Testis (tissue), 3 donors: ENCODE results near the gene CDKL5. TPM values are rescaled to one million over a fixed set of nuclear protein-coding genes. Genes with fewer than 3 reads are reported as not detected.

Experiments used
- DNase-seq: peaks from one replicate; pipeline ENCODE4 v3.0.0-alpha.2; 2019
- H3K27ac ChIP-seq, 2 donors: fragments of 200-600 bp; sonication (generic); one replicate each; pipeline ENCODE4 v1.5.1; 2019
- H3K27me3 ChIP-seq: fragments of 200-600 bp; sonication (generic); one replicate; pipeline ENCODE4 v1.5.1; 2019
- H3K36me3 ChIP-seq: fragments of 200-600 bp; sonication (generic); one replicate; pipeline ENCODE4 v1.5.1; 2017; ENCODE audit warnings: low read depth; ENCODE audit errors: missing control alignments
- H3K4me1 ChIP-seq: fragments of 200-600 bp; sonication (generic); one replicate; pipeline ENCODE4 v1.5.1; 2019
- H3K4me3 ChIP-seq, 2 donors: fragments of 200-600 bp; sonication (generic); one replicate each; pipeline ENCODE4 v1.5.1; 2017 to 2019
- H3K9me3 ChIP-seq: fragments of 200-600 bp; sonication (generic); one replicate; pipeline ENCODE4 v1.5.1; 2017
- POLR2A ChIP-seq: fragments of 450-650 bp; IDR thresholded peaks from one replicate; pipeline ENCODE4 v1.6.1; 2017; ENCODE audit warnings: antibody characterized with exemption, mild to moderate bottlenecking, moderate library complexity
- WGBS, 2 donors: methylation state at CpG; one replicate each; pipeline ENCODE4 v1.1.5; 2018; 5-methylcytosine and 5-hydroxymethylcytosine counted together
- intact Hi-C: fragments of 100-400 bp; cut with DNase I; formaldehyde crosslinking; loops from one replicate; pipeline ENCODE4 v1.15.1; 2023; ENCODE audit warnings: low total_unique reads
- polyA plus RNA-seq: library from polyadenylated mRNA; stranded (reverse); fragments of 350-450 nt; fragmentation: Illumina TruSeq; extraction: RNeasy Lipid Tissue Mini Kit (QIAGEN cat#74804); gene quantifications from one replicate; pipeline ENCODE4 v1.2.3, GENCODE V29; 2014; ENCODE audit warnings: low read depth, low replicate concordance; ENCODE audit not compliant: insufficient read depth
- total RNA-seq, 2 donors: library from RNA; depleted of rRNA; stranded (reverse); fragments of >200 nt; gene quantifications; one replicate each; pipeline ENCODE4 v1.2.3, GENCODE V29; 2016
- TF ChIP-seq, protein P1 (sequence below), 3 experiments: fragments of 450-650 bp in 2 of 3; fragments of 200-600 bp in 1 of 3; sonication (generic) in 1 of 3; IDR thresholded peaks; one replicate each; pipeline ENCODE4 v1.5.1; 2016 to 2019; ENCODE audit warnings: antibody characterized with exemption in 3 of 3, mild to moderate bottlenecking in 2 of 3, moderate library complexity in 1 of 3

CDKL5 gene
- total and polyA plus RNA-seq, 3 donors from 2014 or later: 20.1 to 24.7 (median 21.1) TPM

DNA sequence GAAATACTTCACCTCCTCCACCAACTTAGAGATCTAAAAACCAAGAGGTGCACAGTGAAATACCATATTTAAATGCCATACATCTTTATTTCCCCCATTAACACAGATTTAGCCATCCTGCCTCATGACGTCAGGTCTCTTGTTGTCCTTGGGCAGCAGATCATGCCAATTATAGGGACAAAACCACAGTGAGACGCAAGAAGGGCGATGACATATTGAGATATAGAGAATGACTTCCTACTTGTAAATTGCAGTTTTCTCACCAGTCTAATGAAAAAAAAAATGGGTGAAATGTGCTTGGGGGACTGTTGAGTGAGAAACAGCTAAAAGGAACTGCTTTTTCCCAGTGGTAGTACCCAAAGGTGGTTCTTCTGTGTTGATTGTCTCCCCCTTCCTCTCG lies 222.2 kb downstream of the CDKL5 start:
- no peaks in the 10 kb centered on the region for H3K27me3 ChIP-seq
- no peaks in the 10 kb centered on the region for H3K4me1 ChIP-seq
- no peak for TF ChIP-seq POLR2A
- TF ChIP-seq, protein P1, sequence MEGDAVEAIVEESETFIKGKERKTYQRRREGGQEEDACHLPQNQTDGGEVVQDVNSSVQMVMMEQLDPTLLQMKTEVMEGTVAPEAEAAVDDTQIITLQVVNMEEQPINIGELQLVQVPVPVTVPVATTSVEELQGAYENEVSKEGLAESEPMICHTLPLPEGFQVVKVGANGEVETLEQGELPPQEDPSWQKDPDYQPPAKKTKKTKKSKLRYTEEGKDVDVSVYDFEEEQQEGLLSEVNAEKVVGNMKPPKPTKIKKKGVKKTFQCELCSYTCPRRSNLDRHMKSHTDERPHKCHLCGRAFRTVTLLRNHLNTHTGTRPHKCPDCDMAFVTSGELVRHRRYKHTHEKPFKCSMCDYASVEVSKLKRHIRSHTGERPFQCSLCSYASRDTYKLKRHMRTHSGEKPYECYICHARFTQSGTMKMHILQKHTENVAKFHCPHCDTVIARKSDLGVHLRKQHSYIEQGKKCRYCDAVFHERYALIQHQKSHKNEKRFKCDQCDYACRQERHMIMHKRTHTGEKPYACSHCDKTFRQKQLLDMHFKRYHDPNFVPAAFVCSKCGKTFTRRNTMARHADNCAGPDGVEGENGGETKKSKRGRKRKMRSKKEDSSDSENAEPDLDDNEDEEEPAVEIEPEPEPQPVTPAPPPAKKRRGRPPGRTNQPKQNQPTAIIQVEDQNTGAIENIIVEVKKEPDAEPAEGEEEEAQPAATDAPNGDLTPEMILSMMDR (IDR thresholded peaks at IDR 0.05): no peak
- intact Hi-C loops: no loop called here
- no peaks in the 10 kb centered on the region for H3K36me3 ChIP-seq
- DNase-seq: no peak
- WGBS, 2 donors: 91 to 97% methylated on average over 4 of the region's 4 CpGs
- no peak overlapping the region for H3K4me3 ChIP-seq
- no peak overlapping the region for H3K27ac ChIP-seq
- H3K9me3 ChIP-seq: no peaks in the 10 kb centered on the region

DNA sequence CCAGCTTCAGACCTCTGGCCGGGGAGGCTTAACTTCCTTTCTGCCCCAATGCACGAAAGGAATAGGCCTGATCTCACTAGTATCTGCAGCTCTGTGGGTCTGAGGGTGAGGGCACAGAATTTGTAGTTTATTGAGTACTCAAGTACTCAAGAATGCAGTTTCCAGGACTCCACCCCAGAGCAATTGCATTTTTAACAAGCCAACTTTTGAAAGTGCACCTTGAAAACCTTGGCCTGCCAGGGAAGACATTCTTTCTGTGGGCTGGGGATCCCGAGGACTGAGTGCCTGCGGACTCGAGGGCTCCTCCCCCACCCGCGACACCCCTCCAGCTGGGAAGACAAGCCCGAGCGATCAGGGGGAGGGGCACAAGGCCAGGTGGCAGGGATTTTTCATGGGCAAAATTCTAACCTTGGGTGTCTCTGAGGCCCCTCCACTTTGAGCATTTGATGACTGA lies 224.1 kb downstream of the CDKL5 start:
- Histone ChIP-seq H3K4me3 (no peak overlapping the region), H3K27ac (no peak overlapping the region), H3K36me3 (no peaks in the 10 kb centered on the region), H3K4me1 (no peaks in the 10 kb centered on the region), H3K27me3 (no peaks in the 10 kb centered on the region), H3K9me3 (no peaks in the 10 kb centered on the region)
- intact Hi-C loops: no loop called here
- 35 to 64% methylated on average over 5 to 9 of the region's 9 CpGs for WGBS, 2 donors
- no peak for DNase-seq
- TF ChIP-seq, protein P1 (IDR thresholded peaks at IDR 0.05): no peak
- TF ChIP-seq POLR2A: no peak

DNA sequence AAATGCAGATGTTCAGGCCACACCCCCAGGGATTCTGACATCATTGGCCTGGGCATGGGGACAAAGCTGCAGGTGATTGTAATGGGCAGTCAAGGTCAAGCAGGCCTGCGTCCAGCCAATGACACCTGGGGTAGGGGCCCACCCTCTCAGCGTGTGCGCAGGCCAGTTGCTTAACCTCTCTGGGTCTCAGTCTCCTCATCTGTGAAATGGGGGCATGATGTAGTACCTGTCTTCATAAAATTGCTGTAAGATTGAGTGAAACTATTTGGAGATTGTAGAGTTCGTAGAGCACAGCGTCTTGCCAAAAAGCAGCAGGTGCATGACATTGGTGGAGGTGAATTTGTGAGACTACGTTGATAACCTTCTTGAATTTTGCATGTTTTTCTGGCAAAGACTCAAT lies 225.3 kb downstream of the CDKL5 start:
- no peak for DNase-seq
- Histone ChIP-seq H3K4me1 (no peaks in the 10 kb centered on the region), H3K36me3 (no peaks in the 10 kb centered on the region), H3K4me3 (no peak overlapping the region), H3K27me3 (no peaks in the 10 kb centered on the region), H3K27ac (no peak overlapping the region), H3K9me3 (no peaks in the 10 kb centered on the region)
- WGBS, 2 donors: 91 to 100% methylated on average over 2 to 6 of the region's 6 CpGs
- intact Hi-C loops: no loop called here
- TF ChIP-seq POLR2A: no peak
- TF ChIP-seq, protein P1 (IDR thresholded peaks at IDR 0.05): no peak

DNA sequence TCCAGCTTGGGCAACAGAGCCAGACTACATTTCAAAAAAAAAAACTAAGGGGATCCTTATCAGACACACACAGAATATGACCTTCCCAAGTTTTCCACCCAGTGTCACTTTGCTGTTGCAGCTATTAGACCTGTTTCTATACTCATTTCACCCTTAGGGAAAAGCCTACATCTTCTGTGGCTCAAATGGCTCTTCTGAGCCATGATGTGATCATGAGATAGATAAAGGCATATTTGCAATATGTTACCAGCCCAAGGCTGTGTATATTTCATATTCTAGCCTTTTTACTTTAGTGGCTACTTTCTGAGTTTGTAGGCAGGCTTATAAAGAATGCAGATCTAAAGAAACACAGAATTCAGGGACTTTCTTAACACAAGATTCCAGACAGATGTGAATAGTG lies 227.2 kb downstream of the CDKL5 start:
- H3K9me3 ChIP-seq: no peaks in the 10 kb centered on the region
- H3K36me3 ChIP-seq: no peaks in the 10 kb centered on the region
- H3K4me3 ChIP-seq: no peak overlapping the region
- no peaks in the 10 kb centered on the region for H3K4me1 ChIP-seq
- H3K27me3 ChIP-seq: no peaks in the 10 kb centered on the region
- H3K27ac ChIP-seq: no peak overlapping the region
- TF ChIP-seq POLR2A: no peak
- TF ChIP-seq, protein P1 (IDR thresholded peaks at IDR 0.05): no peak
- DNase-seq: no peak
- intact Hi-C loops: no loop called here
